CD4-positive, alpha-beta T cell treated with Interleukin-4 for 1 hour (primary cell): Measurements from ENCODE around the gene MIA.
"Not testable (repeated sequence)": the region's sequence is repeated elsewhere in the genome, so short reads cannot be mapped to it uniquely, and the experiment has no call there.

Source experiments
- DNase-seq, 2 donors: peaks; one replicate each; pipeline ENCODE4 v3.0.0-alpha.2; 2020 to 2022

MIA gene

DNA sequence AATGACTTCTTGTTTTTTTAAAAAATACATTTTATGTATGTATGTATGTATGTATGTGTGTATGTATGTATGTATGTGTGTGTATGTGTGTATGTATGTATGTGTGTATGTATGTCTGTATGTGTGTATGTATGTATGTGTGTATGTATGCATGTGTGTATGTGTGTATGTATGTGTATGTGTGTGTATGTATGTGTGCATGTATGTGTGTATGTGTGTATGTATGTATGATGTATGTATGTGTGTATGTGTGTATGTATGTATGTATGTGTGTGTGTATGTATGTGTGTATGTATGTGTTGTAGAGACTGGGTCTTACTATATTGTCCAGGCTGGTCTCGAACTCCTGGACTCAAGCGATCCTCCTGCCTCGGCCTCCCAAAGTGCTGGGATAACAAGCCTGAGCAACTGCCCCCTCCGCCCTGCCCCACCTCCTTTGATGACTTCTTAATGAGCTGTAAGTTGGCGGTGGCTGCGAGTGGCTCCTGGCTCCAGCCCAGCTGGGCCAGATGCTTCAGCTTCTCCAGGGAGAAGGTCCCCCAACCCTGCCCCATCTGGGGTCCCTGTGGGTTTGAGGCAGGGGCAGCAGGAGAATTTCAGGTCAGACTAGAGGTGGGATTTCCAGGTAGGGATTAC, 50.3 kb downstream of the MIA start:
- DNase-seq: not testable (repeated sequence)

DNA sequence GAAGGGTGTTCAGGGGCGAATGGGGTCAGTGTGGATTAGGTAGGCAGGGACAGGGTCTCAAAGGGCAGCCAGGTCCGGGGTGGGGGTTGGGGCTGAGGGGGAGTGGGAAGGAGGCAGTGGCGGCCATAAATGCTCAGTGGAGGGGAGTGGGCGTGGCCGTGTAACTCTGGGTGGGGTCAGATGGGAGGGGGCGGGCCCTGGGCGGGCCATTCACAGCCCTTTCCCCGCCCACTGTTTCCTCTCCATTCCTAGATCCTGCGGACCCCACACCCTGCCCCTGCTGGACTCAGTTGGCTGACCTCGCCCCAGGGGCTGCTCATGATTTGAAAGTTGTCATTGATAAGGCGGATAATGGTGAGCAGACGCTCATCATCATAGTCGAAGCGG, 51.0 kb downstream of the MIA start:
- not testable (repeated sequence) for DNase-seq

DNA sequence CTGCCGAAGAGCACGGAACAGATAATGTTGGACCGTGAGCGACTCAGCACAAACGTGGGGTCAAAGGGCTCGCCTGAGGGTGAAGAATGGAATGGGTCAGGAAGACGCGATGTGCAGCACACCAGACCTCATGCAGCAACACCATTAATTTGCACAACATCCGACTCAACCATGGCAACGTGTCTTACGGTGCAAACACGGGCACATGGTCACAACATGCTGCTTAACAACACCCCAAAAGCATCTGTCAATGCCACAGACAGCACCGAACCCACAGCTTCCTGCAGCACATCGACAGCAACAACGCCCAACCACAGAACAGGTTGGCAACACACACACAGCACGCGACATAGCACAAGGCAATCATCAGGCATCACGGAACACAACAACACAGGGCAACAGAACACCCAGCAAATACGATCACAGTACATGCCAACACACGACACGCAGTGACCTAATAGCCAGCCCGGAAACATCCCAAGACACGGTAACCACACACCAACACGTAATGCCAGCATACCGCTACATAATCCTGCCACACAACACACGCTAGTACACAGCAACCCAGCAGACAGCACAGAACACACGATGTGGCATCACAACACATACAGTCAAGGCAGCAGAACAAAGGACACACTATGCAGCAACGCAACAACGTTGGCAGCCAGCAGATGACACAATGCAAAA, 51.5 kb downstream of the MIA start:
- DNase-seq: peak; percentile 88 to 89
